ENCODE results near the gene KCNAB2.

Gene KCNAB2

GRCh38 chr1:6111991-6112689 is 66.5 kb downstream of the KCNAB2 start:
- TF ChIP-seq POLR2AphosphoS5 (IDR thresholded peaks at IDR 0.05; ENCODE audit: low read depth, low read length) (no peak), REST (IDR thresholded peaks at IDR 0.05; ENCODE audit: insufficient read depth in 1 of 2, low read depth in 2 of 2, low read length in 2 of 2) (no peak), FOXP2 (optimal IDR thresholded peaks at IDR 0.05; ENCODE audit: borderline replicate concordance, extremely low read depth, extremely low read length, insufficient read depth) (no peak), SIN3A (IDR thresholded peaks at IDR 0.05; ENCODE audit: borderline replicate concordance, insufficient read depth, low read length) (no peak), TAF1 (IDR thresholded peaks at IDR 0.05; ENCODE audit: borderline replicate concordance, insufficient read depth, low read length) (no peak)

- TF ChIP-seq SIN3A (IDR thresholded peaks at IDR 0.05; ENCODE audit: borderline replicate concordance, insufficient read depth, low read length) (no peak), POLR2AphosphoS5 (IDR thresholded peaks at IDR 0.05; ENCODE audit: low read depth, low read length) (no peak), TAF1 (IDR thresholded peaks at IDR 0.05; ENCODE audit: borderline replicate concordance, insufficient read depth, low read length) (no peak), FOXP2 (optimal IDR thresholded peaks at IDR 0.05; ENCODE audit: borderline replicate concordance, extremely low read depth, extremely low read length, insufficient read depth) (no peak), REST (IDR thresholded peaks at IDR 0.05; ENCODE audit: insufficient read depth in 1 of 2, low read depth in 2 of 2, low read length in 2 of 2) (no peak)
These were observed 67.0 kb downstream of the KCNAB2 start for GRCh38 chr1:6112690-6113005.

GRCh38 chr1:6113116-6113515 is 67.4 kb downstream of the KCNAB2 start:
- TF ChIP-seq FOXP2 (optimal IDR thresholded peaks at IDR 0.05; ENCODE audit: borderline replicate concordance, extremely low read depth, extremely low read length, insufficient read depth) (no peak), TAF1 (IDR thresholded peaks at IDR 0.05; ENCODE audit: borderline replicate concordance, insufficient read depth, low read length) (no peak), POLR2AphosphoS5 (IDR thresholded peaks at IDR 0.05; ENCODE audit: low read depth, low read length) (no peak), SIN3A (IDR thresholded peaks at IDR 0.05; ENCODE audit: borderline replicate concordance, insufficient read depth, low read length) (no peak), REST (IDR thresholded peaks at IDR 0.05; ENCODE audit: insufficient read depth in 1 of 2, low read depth in 2 of 2, low read length in 2 of 2) (no peak)

GRCh38 chr1:6113745-6114144 is 68.1 kb downstream of the KCNAB2 start:
- TF ChIP-seq FOXP2 (optimal IDR thresholded peaks at IDR 0.05; ENCODE audit: borderline replicate concordance, extremely low read depth, extremely low read length, insufficient read depth) (no peak), POLR2AphosphoS5 (IDR thresholded peaks at IDR 0.05; ENCODE audit: low read depth, low read length) (no peak), SIN3A (IDR thresholded peaks at IDR 0.05; ENCODE audit: borderline replicate concordance, insufficient read depth, low read length) (no peak), TAF1 (IDR thresholded peaks at IDR 0.05; ENCODE audit: borderline replicate concordance, insufficient read depth, low read length) (no peak), REST (IDR thresholded peaks at IDR 0.05; ENCODE audit: insufficient read depth in 1 of 2, low read depth in 2 of 2, low read length in 2 of 2) (no peak)

Data from PFSK-1 (cell line).